Kidney (tissue), 22 donors: ENCODE data around the gene GFI1. TPM values are rescaled to one million over a fixed set of nuclear protein-coding genes. Genes with fewer than 3 reads are reported as not detected.
"Not testable (repeated sequence)": the region's sequence is repeated elsewhere in the genome, so short reads cannot be mapped to it uniquely, and the experiment has no call there.

Experiments used
- DNase-seq, 5 donors: peaks; one replicate each; pipeline ENCODE4 v3.0.0-alpha.2; 2013 to 2020
- FAIRE-seq: peaks from 2 replicates; lab custom pipeline; 2012; peaks lifted over from hg19 to GRCh38; lab: Jason Lieb, UNC
- H3K27ac ChIP-seq, 2 donors: one replicate each; pipeline ENCODE4 v1.7.0; 2013; ENCODE audit warnings: low read depth in 2 of 2, low read length in 2 of 2, inconsistent platforms in 1 of 2
- H3K27me3 ChIP-seq: one replicate; pipeline ENCODE4 v1.7.1; 2013; ENCODE audit warnings: low read length, inconsistent platforms; ENCODE audit not compliant: control insufficient read depth, insufficient read depth
- H3K36me3 ChIP-seq, 3 donors: one replicate each; pipeline versions ENCODE4 v1.7.0 to v1.7.1; 2013; ENCODE audit warnings: low read length in 3 of 3, control low read depth in 1 of 3, inconsistent platforms in 1 of 3; ENCODE audit not compliant: insufficient read depth in 3 of 3, control insufficient read depth in 2 of 3
- H3K4me1 ChIP-seq, 3 donors: one replicate each; pipeline versions ENCODE4 v1.7.0 to v1.7.1; 2013; ENCODE audit warnings: low read length in 3 of 3, inconsistent platforms in 1 of 3, low read depth in 1 of 3; ENCODE audit not compliant: control insufficient read depth in 2 of 3, insufficient read depth in 2 of 3
- H3K4me3 ChIP-seq, 3 donors: one replicate each; pipeline versions ENCODE4 v1.7.0 to v1.8.1; 2013; ENCODE audit warnings: low read length in 3 of 3, control low read depth in 1 of 3, inconsistent platforms in 1 of 3
- H3K9ac ChIP-seq, 3 donors: one replicate each; pipeline versions ENCODE4 v1.7.0 to v1.7.1; 2013; ENCODE audit warnings: low read length in 3 of 3, control low read depth in 1 of 3, inconsistent platforms in 1 of 3
- H3K9me3 ChIP-seq, 3 donors: one replicate each; pipeline versions ENCODE4 v1.7.0 to v1.7.1; 2013; ENCODE audit warnings: low read length in 3 of 3, control low read depth in 1 of 3, inconsistent platforms in 1 of 3; ENCODE audit not compliant: control insufficient read depth in 2 of 3, insufficient read depth in 1 of 3
- CTCF ChIP-seq: IDR thresholded peaks from 3 replicates; pipeline ENCODE4 v1.5.1; 2012; ENCODE audit warnings: mild to moderate bottlenecking, moderate library complexity, borderline replicate concordance; ENCODE audit not compliant: insufficient read depth; ENCODE audit errors: extremely low read depth
- intact Hi-C: fragments of 100-400 bp; cut with DNase I; formaldehyde crosslinking; loops from one replicate; pipeline ENCODE4 v1.11.1; 2022
- long read RNA-seq, 10 donors: library from polyadenylated mRNA in 1 of 10; unstranded in 1 of 10; transcript quantifications; one replicate each; pipeline ENCODE4 v2.0.0 and lab custom pipeline, GENCODE V29; 2021 to 2026
- polyA plus RNA-seq: library from polyadenylated mRNA; stranded (reverse); fragments of 350-450 nt; fragmentation: Illumina TruSeq; extraction: RNeasy Lipid Tissue Mini Kit (QIAGEN cat#74804); gene quantifications from one replicate; pipeline ENCODE4 v1.2.3, GENCODE V29; 2014; ENCODE audit warnings: low read depth, low replicate concordance; ENCODE audit not compliant: insufficient read depth
- total RNA-seq: library from RNA; stranded (reverse); fragmentation: NEBNext Ultra II Directional; extraction: Animal tissue kit (Norgen Biotek cat#: 25700); gene quantifications from one replicate; pipeline ENCODE4 v1.2.1, GENCODE V29; 2021
- donor health status: control.
- donor health status: control.
- donor health status: control.
- donor health status: control.
- donor health status: control.
- donor health status: DM: yes; HTN: yes; CAD: no.
- donor health status: Normal renal cell carcinoma (clear cell type).

The GFI1 gene
- total RNA-seq, result 3.8 TPM
- polyA plus RNA-seq, result 0.17 TPM
- long read RNA-seq, donor 1, result 0 reads
- long read RNA-seq, donor 2, result 0 reads
- long read RNA-seq, donor 3, result 0 reads
- long read RNA-seq, donor 4, result 0 reads
- long read RNA-seq, donor 5, result 0 reads
- long read RNA-seq, donor 6, result 0 reads
- long read RNA-seq, donor 7, partial matches to known transcripts, result 2 of 2 reads
- long read RNA-seq, donor 7, other reads (novel, unspliced or antisense), result 0 of 2 reads
- long read RNA-seq, donor 8, result 0 reads
- long read RNA-seq, donor 9, result 0 reads
- long read RNA-seq, donor 10, result 0 reads

DNA sequence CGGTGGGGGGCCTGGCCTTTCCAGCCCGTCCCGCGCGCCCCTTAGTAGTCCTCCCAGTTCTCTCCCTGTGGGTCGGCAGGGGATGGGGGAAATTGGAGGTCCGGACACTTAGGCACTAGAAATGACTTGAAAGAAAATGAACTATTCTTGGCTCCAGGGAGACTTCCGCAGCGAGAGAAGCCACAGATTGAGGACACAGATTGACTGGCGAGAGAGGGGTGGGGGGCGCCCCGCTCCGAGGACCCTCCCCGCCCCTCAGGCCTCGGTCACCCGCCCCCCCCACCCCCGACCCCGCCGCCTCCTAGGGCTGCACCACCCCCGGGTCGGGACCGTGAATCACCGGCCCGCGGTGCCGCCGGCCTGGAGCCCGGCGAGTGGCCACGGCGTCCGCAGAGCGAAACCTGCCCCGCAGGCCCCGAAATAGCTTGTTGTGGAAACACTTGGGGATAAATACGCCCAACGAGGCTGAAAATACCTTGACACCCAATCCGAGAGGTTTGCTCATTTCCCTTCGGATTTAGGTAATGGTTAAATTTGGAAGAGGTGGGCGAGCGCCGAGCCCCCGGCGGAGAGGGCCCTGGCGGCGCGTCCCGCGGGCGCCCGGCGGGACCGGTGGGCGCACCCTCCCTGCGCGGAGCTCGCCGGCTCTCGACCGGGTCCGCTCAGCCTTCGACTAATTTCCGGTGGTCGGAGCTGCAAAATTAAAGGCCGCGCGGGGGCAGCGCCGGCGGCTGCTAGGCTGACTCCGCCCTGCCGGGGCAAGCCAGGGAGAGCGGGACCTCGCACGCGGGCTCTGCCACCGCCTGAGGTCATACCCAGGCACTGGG lies at the start of gene GFI1:
GFI1 (minus strand) TSS at position 675 of the 827 bp plus-strand sequence. CDS start 3,438 bp downstream, outside the sequence.
- Histone ChIP-seq H3K27ac (no peak within 1 kb of the TSS), H3K27me3 (peaks cover 55% of the 10 kb centered on the region), H3K4me3 (peak within 1 kb of the TSS in 2 of 3 donors; percentile 45 to 56), H3K36me3 (no peaks in the 10 kb centered on the region), H3K9me3 (no peaks in the 10 kb centered on the region), H3K9ac (no peak within 1 kb of the TSS), H3K4me1 (peaks cover 0 to 30% (median 10%) of the 10 kb centered on the region in 3 donors)
- intact Hi-C loops, result no loop called here
- peak; percentile 54 to 79 (median 68) for DNase-seq
- TF ChIP-seq CTCF, result no peak
- no peak for FAIRE-seq

- intact Hi-C loops, FAIRE-seq: not testable (repeated sequence)
These were observed 45.6 kb upstream of the GFI1 start for GRCh38 chr1:92532371-92532770.

GRCh38 chr1:92531939-92532338 lies 45.2 kb upstream of the GFI1 start:
- H3K36me3 ChIP-seq, H3K27me3 ChIP-seq, H3K4me3 ChIP-seq, DNase-seq, H3K4me1 ChIP-seq, H3K27ac ChIP-seq, H3K9me3 ChIP-seq, FAIRE-seq, intact Hi-C loops, H3K9ac ChIP-seq: not testable (repeated sequence)

More at GRCh38 chr1:92532371-92532770, 45.6 kb upstream of the GFI1 start:
- H3K27me3 ChIP-seq, H3K9me3 ChIP-seq, H3K27ac ChIP-seq, H3K9ac ChIP-seq, H3K4me1 ChIP-seq, H3K36me3 ChIP-seq, DNase-seq, H3K4me3 ChIP-seq: not testable (repeated sequence)

DNA sequence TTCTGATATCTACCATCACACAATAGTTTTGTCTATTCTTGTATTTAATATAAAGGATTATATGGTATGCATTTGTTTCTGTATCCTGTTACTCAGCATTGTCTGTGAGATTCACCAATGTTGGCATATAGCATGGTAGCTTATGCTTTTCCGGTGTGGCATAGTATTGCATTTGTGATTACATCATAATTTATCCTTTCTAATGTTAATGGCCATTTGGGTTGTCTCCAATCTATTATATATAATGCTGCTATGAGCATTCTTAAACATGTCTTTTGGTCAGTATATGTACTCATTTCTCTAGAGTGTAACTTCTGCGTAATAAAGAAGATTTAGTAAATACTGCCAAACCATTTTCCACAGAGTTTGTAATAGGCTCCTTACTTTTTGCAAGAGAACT lies 40.9 kb upstream of the GFI1 start:
- Histone ChIP-seq H3K27ac (no peak overlapping the region), H3K9me3 (no peaks in the 10 kb centered on the region), H3K4me3 (no peak overlapping the region), H3K9ac (no peak overlapping the region), H3K36me3 (no peaks in the 10 kb centered on the region), H3K4me1 (no peaks in the 10 kb centered on the region), H3K27me3 (no peaks in the 10 kb centered on the region)
- no peak for DNase-seq
- TF ChIP-seq CTCF, result no peak
- intact Hi-C loops, result no loop called here
- FAIRE-seq, result no peak

DNA sequence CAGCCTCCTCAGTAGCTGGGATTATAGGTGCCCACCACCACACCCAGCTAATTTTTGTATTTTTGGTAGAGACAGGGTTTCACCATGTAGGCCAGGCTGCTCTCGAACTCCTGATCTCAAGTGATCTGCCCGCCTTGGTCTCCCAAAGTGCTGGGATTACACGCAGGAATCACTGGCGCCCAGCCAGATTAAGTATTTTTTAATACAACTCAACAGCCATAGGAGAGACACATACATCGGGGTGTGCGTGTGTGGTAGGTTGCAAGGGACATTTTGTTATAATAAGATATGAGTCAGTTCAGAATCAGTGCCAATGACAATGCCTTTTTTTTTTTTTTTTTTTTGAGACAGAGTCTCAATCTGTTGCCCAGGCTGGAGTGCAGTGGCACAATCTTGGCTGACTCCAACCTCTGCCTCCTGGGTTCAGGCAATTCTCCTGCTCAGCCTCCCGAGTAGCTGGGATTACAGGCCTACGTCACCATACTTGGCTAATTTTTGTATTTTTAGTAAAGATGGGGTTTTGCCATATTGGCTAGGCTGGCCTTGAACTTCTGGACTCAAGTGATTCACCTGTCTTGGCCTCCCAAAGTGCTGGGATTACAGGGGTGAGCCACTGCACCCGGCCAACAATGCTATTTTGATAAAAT lies 38.3 kb upstream of the GFI1 start:
- DNase-seq, H3K9me3 ChIP-seq, H3K4me3 ChIP-seq, H3K4me1 ChIP-seq, intact Hi-C loops, H3K9ac ChIP-seq, H3K27me3 ChIP-seq, H3K36me3 ChIP-seq, H3K27ac ChIP-seq, FAIRE-seq: not testable (repeated sequence)
